Liver (tissue), 9 donors: Measurements from ENCODE around the gene NKTR. TPM values are rescaled to one million over a fixed set of nuclear protein-coding genes. Genes with fewer than 3 reads are reported as not detected.

ENCODE experiments used
- DNase-seq: peaks from one replicate; pipeline ENCODE4 v3.0.0-alpha.2; 2017; ENCODE audit warnings: low spot score
- H3K27ac ChIP-seq, 2 donors: one replicate each; pipeline ENCODE4 v1.7.0; 2013; ENCODE audit warnings: inconsistent platforms in 2 of 2, low read length in 2 of 2, control low read depth in 1 of 2, low read depth in 1 of 2, mild to moderate bottlenecking in 1 of 2
- H3K27me3 ChIP-seq, 4 donors: one replicate each; pipeline versions ENCODE4 v1.6.1 to v1.7.0; 2013; ENCODE audit warnings: low read length in 3 of 4, inconsistent platforms in 1 of 4, mild to moderate bottlenecking in 1 of 4, moderate library complexity in 1 of 4; ENCODE audit not compliant: control insufficient read depth in 4 of 4, insufficient read depth in 4 of 4
- H3K36me3 ChIP-seq, 4 donors: one replicate each; pipeline versions ENCODE4 v1.6.1 to v1.7.0; 2013; ENCODE audit warnings: low read length in 3 of 4, mild to moderate bottlenecking in 3 of 4, low read depth in 1 of 4, moderate library complexity in 1 of 4; ENCODE audit not compliant: control insufficient read depth in 4 of 4, insufficient read depth in 3 of 4
- H3K4me1 ChIP-seq, 4 donors: one replicate each; pipeline versions ENCODE4 v1.6.1 to v1.7.0; 2013; ENCODE audit warnings: low read length in 3 of 4, mild to moderate bottlenecking in 3 of 4, moderate library complexity in 1 of 4; ENCODE audit not compliant: control insufficient read depth in 4 of 4, insufficient read depth in 4 of 4
- H3K4me3 ChIP-seq, 3 donors: one replicate each; pipeline versions ENCODE4 v1.6.1 to v1.7.0; 2013; ENCODE audit warnings: low read length in 3 of 3, control low read depth in 1 of 3, low read depth in 1 of 3, mild to moderate bottlenecking in 1 of 3
- H3K9ac ChIP-seq, 2 donors: one replicate each; pipeline ENCODE4 v1.7.0; 2013; ENCODE audit warnings: low read length in 2 of 2, mild to moderate bottlenecking in 2 of 2, moderate library complexity in 2 of 2, control low read depth in 1 of 2, low read depth in 1 of 2
- H3K9me3 ChIP-seq, 4 donors: one replicate each; pipeline versions ENCODE4 v1.6.1 to v1.7.0; 2013; ENCODE audit warnings: low read length in 3 of 4; ENCODE audit not compliant: control insufficient read depth in 4 of 4
- ATF3 ChIP-seq: IDR thresholded peaks from 2 replicates; pipeline ENCODE4 v1.6.1; 2016; ENCODE audit warnings: antibody characterized with exemption
- EGR1 ChIP-seq, 2 donors: IDR thresholded peaks; 2 replicates each; pipeline ENCODE4 v1.6.1; 2016 to 2018; ENCODE audit warnings: antibody characterized with exemption in 2 of 2, low read depth in 2 of 2
- FOXA1 ChIP-seq: IDR thresholded peaks from 2 replicates; pipeline ENCODE4 v1.6.1; 2016; ENCODE audit warnings: antibody characterized with exemption
- FOXA2 ChIP-seq: IDR thresholded peaks from 2 replicates; pipeline ENCODE4 v1.6.1; 2016; ENCODE audit warnings: antibody characterized with exemption
- GABPA ChIP-seq, 2 donors: IDR thresholded peaks in 1 of 2; conservative IDR thresholded peaks in 1 of 2; 2 replicates each; pipeline ENCODE4 v1.6.1; 2016; ENCODE audit warnings: antibody characterized with exemption in 2 of 2, mild to moderate bottlenecking in 1 of 2, moderate library complexity in 1 of 2
- HNF4A ChIP-seq, 2 donors: conservative IDR thresholded peaks; 2 replicates each; pipeline ENCODE4 v1.6.1; 2016; ENCODE audit warnings: antibody characterized with exemption in 2 of 2, mild to moderate bottlenecking in 2 of 2
- HNF4G ChIP-seq: IDR thresholded peaks from 2 replicates; pipeline ENCODE4 v1.6.1; 2016; ENCODE audit warnings: antibody characterized with exemption
- JUND ChIP-seq, 2 donors: IDR thresholded peaks; 2 replicates each; pipeline ENCODE4 v1.6.1; 2016; ENCODE audit warnings: antibody characterized with exemption in 2 of 2
- MAX ChIP-seq: IDR thresholded peaks from 2 replicates; pipeline ENCODE4 v1.6.1; 2016; ENCODE audit warnings: antibody characterized with exemption
- NR2F2 ChIP-seq: IDR thresholded peaks from 2 replicates; pipeline ENCODE4 v1.6.1; 2016; ENCODE audit warnings: antibody characterized with exemption
- RAD21 ChIP-seq, 2 donors: IDR thresholded peaks; 2 replicates each; pipeline ENCODE4 v1.6.1; 2016; ENCODE audit warnings: antibody characterized with exemption in 2 of 2, mild to moderate bottlenecking in 2 of 2
- RXRA ChIP-seq, 2 donors: IDR thresholded peaks; 2 replicates each; pipeline ENCODE4 v1.6.1; 2017 to 2018; ENCODE audit warnings: antibody characterized with exemption in 2 of 2, mild to moderate bottlenecking in 1 of 2
- SP1 ChIP-seq: IDR thresholded peaks from 2 replicates; pipeline ENCODE4 v1.6.1; 2018; ENCODE audit warnings: antibody characterized with exemption, mild to moderate bottlenecking
- TAF1 ChIP-seq: conservative IDR thresholded peaks from 2 replicates; pipeline ENCODE4 v1.6.1; 2016; ENCODE audit warnings: antibody characterized with exemption, mild to moderate bottlenecking
- YY1 ChIP-seq: IDR thresholded peaks from 2 replicates; pipeline ENCODE4 v1.6.1; 2016; ENCODE audit warnings: antibody characterized with exemption, mild to moderate bottlenecking
- WGBS: extraction: QIAGEN DNeasy Blood & Tissue Kit; methylation state at CpG from one replicate; pipeline ENCODE4 v1.1.7; 2013; 5-methylcytosine and 5-hydroxymethylcytosine counted together
- polyA plus RNA-seq, 2 donors: library from polyadenylated mRNA; stranded (reverse) in 1 of 2; unstranded in 1 of 2; fragments of 200-250 nt in 1 of 2; fragments of >200 nt in 1 of 2; fragmentation: Nextera tagmentation in 1 of 2; extraction: Ambion mirVana in 1 of 2; gene quantifications; one replicate each; pipeline versions ENCODE4 v1.2.1 to v1.2.3, GENCODE V29; 2013 to 2015
- total RNA-seq, 2 donors: library from RNA; depleted of rRNA; stranded (reverse); fragments of >200 nt; gene quantifications; one replicate each; pipeline ENCODE4 v1.2.3, GENCODE V29; 2014
- TF ChIP-seq, protein P1 (sequence below): IDR thresholded peaks from 2 replicates; pipeline ENCODE4 v1.6.1; 2016; ENCODE audit warnings: antibody characterized with exemption
- TF ChIP-seq, protein P2 (sequence below): fragments of 150-350 bp; IDR thresholded peaks from 2 replicates; pipeline ENCODE4 v1.5.1; 2017; ENCODE audit warnings: improper control_type of control experiment, low read depth, low read length; ENCODE audit not compliant: missing input control
- TF ChIP-seq, protein P3 (sequence below): IDR thresholded peaks from 2 replicates; pipeline ENCODE4 v1.6.1; 2016; ENCODE audit warnings: antibody characterized with exemption, mild to moderate bottlenecking
- donor health status: healthy.
- donor health status: healthy.
- donor health status: healthy.
- donor health status: healthy.
- donor health status: healthy.

NKTR gene
- total and polyA plus RNA-seq, 4 donors: 5.8 to 75.5 (median 28.1) TPM

GRCh38 chr3:42683875-42684598 is 83.6 kb downstream of the NKTR start:
- Histone ChIP-seq H3K27me3 (no peaks in the 10 kb centered on the region), H3K4me3 (no peak overlapping the region), H3K4me1 (peaks cover 0 to 2% (median under 1%) of the 10 kb centered on the region in 4 donors), H3K27ac (no peak overlapping the region), H3K9ac (no peak overlapping the region), H3K36me3 (no peaks in the 10 kb centered on the region), H3K9me3 (no peaks in the 10 kb centered on the region)
- TF ChIP-seq HNF4G (no peak), YY1 (no peak), RAD21 (IDR thresholded peaks at IDR 0.05) (no peak), ATF3 (no peak), TAF1 (no peak), FOXA1 (no peak), MAX (no peak), FOXA2 (no peak), GABPA (IDR thresholded peaks at IDR 0.05 in 1 of 2, conservative IDR thresholded peaks at IDR 0.05 in 1 of 2) (no peak), RXRA (IDR thresholded peaks at IDR 0.05) (no peak), HNF4A (conservative IDR thresholded peaks at IDR 0.05) (no peak), EGR1 (IDR thresholded peaks at IDR 0.05; ENCODE audit: low read depth in 2 of 2) (no peak), SP1 (no peak), JUND (IDR thresholded peaks at IDR 0.05) (no peak), NR2F2 (no peak)
- TF ChIP-seq, protein P1, sequence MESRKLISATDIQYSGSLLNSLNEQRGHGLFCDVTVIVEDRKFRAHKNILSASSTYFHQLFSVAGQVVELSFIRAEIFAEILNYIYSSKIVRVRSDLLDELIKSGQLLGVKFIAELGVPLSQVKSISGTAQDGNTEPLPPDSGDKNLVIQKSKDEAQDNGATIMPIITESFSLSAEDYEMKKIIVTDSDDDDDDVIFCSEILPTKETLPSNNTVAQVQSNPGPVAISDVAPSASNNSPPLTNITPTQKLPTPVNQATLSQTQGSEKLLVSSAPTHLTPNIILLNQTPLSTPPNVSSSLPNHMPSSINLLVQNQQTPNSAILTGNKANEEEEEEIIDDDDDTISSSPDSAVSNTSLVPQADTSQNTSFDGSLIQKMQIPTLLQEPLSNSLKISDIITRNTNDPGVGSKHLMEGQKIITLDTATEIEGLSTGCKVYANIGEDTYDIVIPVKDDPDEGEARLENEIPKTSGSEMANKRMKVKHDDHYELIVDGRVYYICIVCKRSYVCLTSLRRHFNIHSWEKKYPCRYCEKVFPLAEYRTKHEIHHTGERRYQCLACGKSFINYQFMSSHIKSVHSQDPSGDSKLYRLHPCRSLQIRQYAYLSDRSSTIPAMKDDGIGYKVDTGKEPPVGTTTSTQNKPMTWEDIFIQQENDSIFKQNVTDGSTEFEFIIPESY: no peak
- TF ChIP-seq, protein P2, sequence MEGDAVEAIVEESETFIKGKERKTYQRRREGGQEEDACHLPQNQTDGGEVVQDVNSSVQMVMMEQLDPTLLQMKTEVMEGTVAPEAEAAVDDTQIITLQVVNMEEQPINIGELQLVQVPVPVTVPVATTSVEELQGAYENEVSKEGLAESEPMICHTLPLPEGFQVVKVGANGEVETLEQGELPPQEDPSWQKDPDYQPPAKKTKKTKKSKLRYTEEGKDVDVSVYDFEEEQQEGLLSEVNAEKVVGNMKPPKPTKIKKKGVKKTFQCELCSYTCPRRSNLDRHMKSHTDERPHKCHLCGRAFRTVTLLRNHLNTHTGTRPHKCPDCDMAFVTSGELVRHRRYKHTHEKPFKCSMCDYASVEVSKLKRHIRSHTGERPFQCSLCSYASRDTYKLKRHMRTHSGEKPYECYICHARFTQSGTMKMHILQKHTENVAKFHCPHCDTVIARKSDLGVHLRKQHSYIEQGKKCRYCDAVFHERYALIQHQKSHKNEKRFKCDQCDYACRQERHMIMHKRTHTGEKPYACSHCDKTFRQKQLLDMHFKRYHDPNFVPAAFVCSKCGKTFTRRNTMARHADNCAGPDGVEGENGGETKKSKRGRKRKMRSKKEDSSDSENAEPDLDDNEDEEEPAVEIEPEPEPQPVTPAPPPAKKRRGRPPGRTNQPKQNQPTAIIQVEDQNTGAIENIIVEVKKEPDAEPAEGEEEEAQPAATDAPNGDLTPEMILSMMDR: no peak
- TF ChIP-seq, protein P3, sequence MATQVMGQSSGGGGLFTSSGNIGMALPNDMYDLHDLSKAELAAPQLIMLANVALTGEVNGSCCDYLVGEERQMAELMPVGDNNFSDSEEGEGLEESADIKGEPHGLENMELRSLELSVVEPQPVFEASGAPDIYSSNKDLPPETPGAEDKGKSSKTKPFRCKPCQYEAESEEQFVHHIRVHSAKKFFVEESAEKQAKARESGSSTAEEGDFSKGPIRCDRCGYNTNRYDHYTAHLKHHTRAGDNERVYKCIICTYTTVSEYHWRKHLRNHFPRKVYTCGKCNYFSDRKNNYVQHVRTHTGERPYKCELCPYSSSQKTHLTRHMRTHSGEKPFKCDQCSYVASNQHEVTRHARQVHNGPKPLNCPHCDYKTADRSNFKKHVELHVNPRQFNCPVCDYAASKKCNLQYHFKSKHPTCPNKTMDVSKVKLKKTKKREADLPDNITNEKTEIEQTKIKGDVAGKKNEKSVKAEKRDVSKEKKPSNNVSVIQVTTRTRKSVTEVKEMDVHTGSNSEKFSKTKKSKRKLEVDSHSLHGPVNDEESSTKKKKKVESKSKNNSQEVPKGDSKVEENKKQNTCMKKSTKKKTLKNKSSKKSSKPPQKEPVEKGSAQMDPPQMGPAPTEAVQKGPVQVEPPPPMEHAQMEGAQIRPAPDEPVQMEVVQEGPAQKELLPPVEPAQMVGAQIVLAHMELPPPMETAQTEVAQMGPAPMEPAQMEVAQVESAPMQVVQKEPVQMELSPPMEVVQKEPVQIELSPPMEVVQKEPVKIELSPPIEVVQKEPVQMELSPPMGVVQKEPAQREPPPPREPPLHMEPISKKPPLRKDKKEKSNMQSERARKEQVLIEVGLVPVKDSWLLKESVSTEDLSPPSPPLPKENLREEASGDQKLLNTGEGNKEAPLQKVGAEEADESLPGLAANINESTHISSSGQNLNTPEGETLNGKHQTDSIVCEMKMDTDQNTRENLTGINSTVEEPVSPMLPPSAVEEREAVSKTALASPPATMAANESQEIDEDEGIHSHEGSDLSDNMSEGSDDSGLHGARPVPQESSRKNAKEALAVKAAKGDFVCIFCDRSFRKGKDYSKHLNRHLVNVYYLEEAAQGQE: no peak
- WGBS: 70% methylated on average over 10 of the region's 10 CpGs
- no peak for DNase-seq
